Measurements from ENCODE around the gene CGB3. TPM values are rescaled to one million over a fixed set of nuclear protein-coding genes. Genes with fewer than 3 reads are reported as not detected.
A peak's percentile ranks its signal among the peaks of the same experiment; 100 is the strongest.
"Not testable (repeated sequence)": the region's sequence is repeated elsewhere in the genome, so short reads cannot be mapped to it uniquely, and the experiment has no call there.

The CGB3 gene
- total and polyA plus RNA-seq, 2 experiments from 2014 or later = not detected

- no peaks in the 10 kb centered on the region for H3K4me1 ChIP-seq (ENCODE audit: low read depth)
- H3K36me3 ChIP-seq = no peaks in the 10 kb centered on the region
- no peak overlapping the region for H3K27ac ChIP-seq
- DNase-seq (ENCODE audit: low read depth in 1 of 2, low spot score in 1 of 2) = no peak
- H3K27me3 ChIP-seq = no peaks in the 10 kb centered on the region
- H3K4me3 ChIP-seq = no peak overlapping the region
- TF ChIP-seq CTCF (IDR thresholded peaks at IDR 0.05; ENCODE audit: low read depth, low read length) = no peak
- no peaks in the 10 kb centered on the region for H3K9me3 ChIP-seq (ENCODE audit: low read depth)
Measured at GRCh38 chr19:49042177-49042576, 18.0 kb upstream of the CGB3 start.

GRCh38 chr19:49039736-49040135 lies 15.6 kb upstream of the CGB3 start:
- DNase-seq (ENCODE audit: low read depth in 1 of 2, low spot score in 1 of 2); H3K9me3 ChIP-seq (ENCODE audit: low read depth); H3K27me3 ChIP-seq; H3K27ac ChIP-seq; H3K4me3 ChIP-seq; H3K36me3 ChIP-seq; H3K4me1 ChIP-seq (ENCODE audit: low read depth): not testable (repeated sequence)

- H3K27ac ChIP-seq; H3K36me3 ChIP-seq; H3K9me3 ChIP-seq (ENCODE audit: low read depth); H3K4me1 ChIP-seq (ENCODE audit: low read depth); H3K4me3 ChIP-seq; H3K27me3 ChIP-seq; DNase-seq (ENCODE audit: low read depth in 1 of 2, low spot score in 1 of 2): not testable (repeated sequence)
Measured at GRCh38 chr19:49038557-49039276, 14.6 kb upstream of the CGB3 start.

GRCh38 chr19:49038111-49038510 lies 14.0 kb upstream of the CGB3 start:
- H3K4me1 ChIP-seq (ENCODE audit: low read depth); H3K36me3 ChIP-seq; H3K4me3 ChIP-seq; H3K27ac ChIP-seq; DNase-seq (ENCODE audit: low read depth in 1 of 2, low spot score in 1 of 2); H3K9me3 ChIP-seq (ENCODE audit: low read depth); H3K27me3 ChIP-seq: not testable (repeated sequence)

- not testable (repeated sequence) for H3K27ac ChIP-seq; H3K27me3 ChIP-seq; H3K4me3 ChIP-seq; H3K4me1 ChIP-seq (ENCODE audit: low read depth); H3K9me3 ChIP-seq (ENCODE audit: low read depth); H3K36me3 ChIP-seq
- TF ChIP-seq CTCF (IDR thresholded peaks at IDR 0.05; ENCODE audit: low read depth, low read length) = peak; percentile 28
- peak in 1 of 2 donors; percentile 23 for DNase-seq (ENCODE audit: low read depth in 1 of 2, low spot score in 1 of 2)
Measured at GRCh38 chr19:49036815-49037214, 12.7 kb upstream of the CGB3 start, which contains the start of gene CGB1. TSS of gene CGB1 (minus strand) at chr19:49036895. CDS start at chr19:49036711, 184 bp downstream.

- H3K27ac ChIP-seq; H3K36me3 ChIP-seq; H3K4me3 ChIP-seq; DNase-seq (ENCODE audit: low read depth in 1 of 2, low spot score in 1 of 2); H3K27me3 ChIP-seq; H3K9me3 ChIP-seq (ENCODE audit: low read depth); H3K4me1 ChIP-seq (ENCODE audit: low read depth): not testable (repeated sequence)
- peak; percentile 33 for TF ChIP-seq CTCF (IDR thresholded peaks at IDR 0.05; ENCODE audit: low read depth, low read length)
Measured at GRCh38 chr19:49031642-49032301, 7.6 kb upstream of the CGB3 start, which contains the start of gene CGB2. TSS of gene CGB2 (plus strand) at chr19:49031890. CDS start at chr19:49032096, 206 bp downstream.

- not testable (repeated sequence) for H3K27me3 ChIP-seq; H3K36me3 ChIP-seq; H3K9me3 ChIP-seq (ENCODE audit: low read depth); H3K27ac ChIP-seq; DNase-seq (ENCODE audit: low read depth in 1 of 2, low spot score in 1 of 2); H3K4me3 ChIP-seq; H3K4me1 ChIP-seq (ENCODE audit: low read depth)
Measured at GRCh38 chr19:49030323-49030722, 6.2 kb upstream of the CGB3 start.

- H3K4me1 ChIP-seq (ENCODE audit: low read depth); H3K27ac ChIP-seq; H3K27me3 ChIP-seq; H3K4me3 ChIP-seq; H3K9me3 ChIP-seq (ENCODE audit: low read depth); H3K36me3 ChIP-seq; DNase-seq (ENCODE audit: low read depth in 1 of 2, low spot score in 1 of 2): not testable (repeated sequence)
Measured at GRCh38 chr19:49029749-49030148, 5.6 kb upstream of the CGB3 start.

GRCh38 chr19:49028686-49029085 lies 4.6 kb upstream of the CGB3 start:
- not testable (repeated sequence) for H3K36me3 ChIP-seq; H3K9me3 ChIP-seq (ENCODE audit: low read depth); H3K27me3 ChIP-seq; H3K27ac ChIP-seq; DNase-seq (ENCODE audit: low read depth in 1 of 2, low spot score in 1 of 2); H3K4me1 ChIP-seq (ENCODE audit: low read depth); H3K4me3 ChIP-seq

- not testable (repeated sequence) for DNase-seq (ENCODE audit: low read depth in 1 of 2, low spot score in 1 of 2); H3K27me3 ChIP-seq; H3K4me3 ChIP-seq; H3K27ac ChIP-seq; H3K36me3 ChIP-seq; H3K9me3 ChIP-seq (ENCODE audit: low read depth); H3K4me1 ChIP-seq (ENCODE audit: low read depth)
Measured at GRCh38 chr19:49025599-49025998, 1.5 kb upstream of the CGB3 start.

- DNase-seq (ENCODE audit: low read depth in 1 of 2, low spot score in 1 of 2); H3K27me3 ChIP-seq; H3K36me3 ChIP-seq; H3K27ac ChIP-seq; H3K4me3 ChIP-seq; H3K4me1 ChIP-seq (ENCODE audit: low read depth); H3K9me3 ChIP-seq (ENCODE audit: low read depth): not testable (repeated sequence)
Measured at GRCh38 chr19:49025088-49025487, 955 bp upstream of the CGB3 start.
